HL-60 (cell line): ENCODE results near the gene SIN3A.

Experiments used
- DNase-seq, 2 experiments: peaks; one replicate each; pipeline ENCODE4 v3.0.0-alpha.2; 2010 to 2020; ENCODE audit warnings: low read depth in 1 of 2, low spot score in 1 of 2
- H3K27ac ChIP-seq: fragments of 250-450 bp; sonication (Bioruptor Pico); replicated peaks from 2 replicates; pipeline ENCODE4 v1.5.1; 2020; ENCODE audit warnings: mild to moderate bottlenecking, moderate library complexity
- H3K27me3 ChIP-seq: fragments of 250-450 bp; sonication (Bioruptor Pico); 2 replicates; pipeline ENCODE4 v1.5.1; 2021; ENCODE audit warnings: mild to moderate bottlenecking, moderate library complexity; ENCODE audit not compliant: insufficient read depth, poor library complexity, severe bottlenecking
- H3K4me3 ChIP-seq: replicated peaks from 2 replicates; pipeline ENCODE4 v1.5.1; 2011; ENCODE audit warnings: mild to moderate bottlenecking, control low read depth, low read length; ENCODE audit not compliant: insufficient read depth
- GABPA ChIP-seq: IDR thresholded peaks from 2 replicates; pipeline ENCODE4 v1.6.1; 2012; ENCODE audit warnings: low read depth
- POLR2AphosphoS5 ChIP-seq: IDR thresholded peaks from 2 replicates; pipeline ENCODE4 v1.6.1; 2012; ENCODE audit warnings: low read depth
- REST ChIP-seq: IDR thresholded peaks from 2 replicates; pipeline ENCODE4 v1.6.1; 2012; ENCODE audit warnings: low read depth; ENCODE audit not compliant: insufficient replicate concordance
- SPI1 ChIP-seq: IDR thresholded peaks from 2 replicates; pipeline ENCODE4 v1.6.1; 2012; ENCODE audit warnings: low read depth, mild to moderate bottlenecking, borderline replicate concordance
- TF ChIP-seq, protein P1 (sequence below): IDR thresholded peaks from one replicate; pipeline ENCODE4 v1.5.1; 2011; ENCODE audit warnings: low read length, control low read depth, inconsistent platforms; ENCODE audit not compliant: insufficient read depth

SIN3A gene

DNA sequence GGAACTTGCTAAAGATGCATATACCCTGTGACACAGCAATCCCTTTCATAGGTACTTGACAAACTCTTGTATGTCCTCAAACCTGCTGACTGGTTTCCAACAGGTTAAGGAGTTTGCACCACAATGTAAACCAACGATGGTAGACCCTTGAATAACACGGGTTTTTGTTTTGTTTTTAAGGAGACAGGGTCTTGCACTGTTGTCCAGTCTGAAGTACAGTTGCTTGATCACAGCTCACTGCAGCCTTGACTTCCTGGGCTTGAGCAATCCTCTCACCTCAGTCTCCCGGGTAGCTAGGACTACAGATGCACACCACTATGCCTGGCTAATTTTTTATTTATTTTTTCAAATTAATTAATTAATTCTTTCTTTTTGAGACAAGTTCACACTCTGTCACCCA lies 23.3 kb downstream of the SIN3A start:
- no peak for DNase-seq

GRCh38 chr15:75425966-75426500 lies 25.5 kb downstream of the SIN3A start:
- DNase-seq = no peak
- H3K4me3 ChIP-seq = no peak overlapping the region
- TF ChIP-seq SPI1 (no peak), POLR2AphosphoS5 (no peak), GABPA (no peak), REST (no peak)
- TF ChIP-seq, protein P1, sequence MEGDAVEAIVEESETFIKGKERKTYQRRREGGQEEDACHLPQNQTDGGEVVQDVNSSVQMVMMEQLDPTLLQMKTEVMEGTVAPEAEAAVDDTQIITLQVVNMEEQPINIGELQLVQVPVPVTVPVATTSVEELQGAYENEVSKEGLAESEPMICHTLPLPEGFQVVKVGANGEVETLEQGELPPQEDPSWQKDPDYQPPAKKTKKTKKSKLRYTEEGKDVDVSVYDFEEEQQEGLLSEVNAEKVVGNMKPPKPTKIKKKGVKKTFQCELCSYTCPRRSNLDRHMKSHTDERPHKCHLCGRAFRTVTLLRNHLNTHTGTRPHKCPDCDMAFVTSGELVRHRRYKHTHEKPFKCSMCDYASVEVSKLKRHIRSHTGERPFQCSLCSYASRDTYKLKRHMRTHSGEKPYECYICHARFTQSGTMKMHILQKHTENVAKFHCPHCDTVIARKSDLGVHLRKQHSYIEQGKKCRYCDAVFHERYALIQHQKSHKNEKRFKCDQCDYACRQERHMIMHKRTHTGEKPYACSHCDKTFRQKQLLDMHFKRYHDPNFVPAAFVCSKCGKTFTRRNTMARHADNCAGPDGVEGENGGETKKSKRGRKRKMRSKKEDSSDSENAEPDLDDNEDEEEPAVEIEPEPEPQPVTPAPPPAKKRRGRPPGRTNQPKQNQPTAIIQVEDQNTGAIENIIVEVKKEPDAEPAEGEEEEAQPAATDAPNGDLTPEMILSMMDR = no peak
- H3K27ac ChIP-seq = no peak overlapping the region
- no peaks in the 10 kb centered on the region for H3K27me3 ChIP-seq

More for the DNA sequence above, 23.3 kb downstream of the SIN3A start:
- no peak for TF ChIP-seq POLR2AphosphoS5
- TF ChIP-seq GABPA = no peak
- no peak for TF ChIP-seq REST
- TF ChIP-seq, protein P1 = no peak
- no peak for TF ChIP-seq SPI1
- Histone ChIP-seq H3K27ac (no peak overlapping the region), H3K27me3 (no peaks in the 10 kb centered on the region), H3K4me3 (no peak overlapping the region)

DNA sequence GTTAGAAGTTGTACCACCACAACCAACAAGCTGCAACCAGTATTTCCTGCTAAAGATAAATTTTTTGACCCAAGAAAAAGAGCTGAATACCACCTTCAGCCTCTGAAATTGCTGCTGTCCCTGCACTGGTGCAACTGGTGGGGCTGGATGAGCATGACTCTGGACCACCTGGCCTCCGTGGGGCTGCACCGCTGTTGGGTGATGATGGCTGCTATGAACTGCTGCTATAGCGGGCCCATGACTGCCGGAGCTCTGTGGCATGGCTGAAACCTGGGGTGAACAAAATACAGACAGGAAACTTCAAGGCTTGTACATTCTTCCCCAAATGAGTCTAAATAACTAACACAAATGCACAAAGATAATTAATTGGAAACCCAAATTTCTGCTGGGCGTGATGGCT lies 28.9 kb downstream of the SIN3A start:
- Histone ChIP-seq H3K27me3 (no peaks in the 10 kb centered on the region), H3K4me3 (no peak overlapping the region), H3K27ac (no peak overlapping the region)
- no peak for TF ChIP-seq POLR2AphosphoS5
- TF ChIP-seq GABPA = no peak
- no peak for DNase-seq

GRCh38 chr15:75420698-75421097 lies 30.8 kb downstream of the SIN3A start:
- no peak for DNase-seq
- no peak overlapping the region for H3K27ac ChIP-seq
- TF ChIP-seq, protein P1 = no peak
- TF ChIP-seq GABPA (no peak), POLR2AphosphoS5 (no peak), SPI1 (no peak)

More at GRCh38 chr15:75420698-75421097, 30.8 kb downstream of the SIN3A start:
- Histone ChIP-seq H3K27me3 (no peaks in the 10 kb centered on the region), H3K4me3 (no peak overlapping the region)
